MM.1S (cell line): ENCODE measurements around the gene CLTCL1.

Experiments used
- EZH2phosphoT487 ChIP-seq: fragments of 300-600 bp; sonication (generic); IDR thresholded peaks from 2 replicates; pipeline ENCODE4 v1.6.1; 2018; ENCODE audit warnings: antibody characterized with exemption, low read length
- TF ChIP-seq, protein P1 (sequence below): fragments of 300-600 bp; sonication (generic); IDR thresholded peaks from 2 replicates; pipeline ENCODE4 v1.5.1; 2016; ENCODE audit warnings: antibody characterized with exemption, low read length, mixed read lengths

- TF ChIP-seq, protein P1, sequence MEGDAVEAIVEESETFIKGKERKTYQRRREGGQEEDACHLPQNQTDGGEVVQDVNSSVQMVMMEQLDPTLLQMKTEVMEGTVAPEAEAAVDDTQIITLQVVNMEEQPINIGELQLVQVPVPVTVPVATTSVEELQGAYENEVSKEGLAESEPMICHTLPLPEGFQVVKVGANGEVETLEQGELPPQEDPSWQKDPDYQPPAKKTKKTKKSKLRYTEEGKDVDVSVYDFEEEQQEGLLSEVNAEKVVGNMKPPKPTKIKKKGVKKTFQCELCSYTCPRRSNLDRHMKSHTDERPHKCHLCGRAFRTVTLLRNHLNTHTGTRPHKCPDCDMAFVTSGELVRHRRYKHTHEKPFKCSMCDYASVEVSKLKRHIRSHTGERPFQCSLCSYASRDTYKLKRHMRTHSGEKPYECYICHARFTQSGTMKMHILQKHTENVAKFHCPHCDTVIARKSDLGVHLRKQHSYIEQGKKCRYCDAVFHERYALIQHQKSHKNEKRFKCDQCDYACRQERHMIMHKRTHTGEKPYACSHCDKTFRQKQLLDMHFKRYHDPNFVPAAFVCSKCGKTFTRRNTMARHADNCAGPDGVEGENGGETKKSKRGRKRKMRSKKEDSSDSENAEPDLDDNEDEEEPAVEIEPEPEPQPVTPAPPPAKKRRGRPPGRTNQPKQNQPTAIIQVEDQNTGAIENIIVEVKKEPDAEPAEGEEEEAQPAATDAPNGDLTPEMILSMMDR = no peak
- no peak for TF ChIP-seq EZH2phosphoT487
These were observed 142.3 kb downstream of the CLTCL1 start for GRCh38 chr22:19149047-19149883.
